Panc1 (cell line): ENCODE data around the gene NCOA3. TPM values are rescaled to one million over a fixed set of nuclear protein-coding genes. Genes with fewer than 3 reads are reported as not detected.
A peak's percentile ranks its signal among the peaks of the same experiment; 100 is the strongest.

Source experiments
- ATAC-seq: fragments of 200-7000 bp; cut with Tn5 transposase; 2 replicates; pipeline ENCODE4 v1.9.1; 2020; ENCODE audit warnings: mild to moderate bottlenecking, moderate library complexity
- BruUV-seq: library from RNA; stranded (reverse); fragments of 400-500 nt; replicated peaks from 2 replicates; lab custom pipeline; 2021; lab: Mats Ljungman, UMichigan
- CTCF ChIA-PET: fragments of 300-600 bp; sonication (Branson Sonifier 250); formaldehyde crosslinking; loops from one replicate; lab custom pipeline; 2022; ENCODE audit warnings: antibody characterized with exemption; lab: Charles Lee
- POLR2A ChIA-PET: fragments of 300-600 bp; sonication (Branson Sonifier 250); formaldehyde crosslinking; loops from one replicate; lab custom pipeline; 2022; ENCODE audit warnings: antibody characterized with exemption; lab: Charles Lee
- DNase-seq: peaks from one replicate; pipeline ENCODE4 v3.0.0-alpha.2; 2010; ENCODE audit warnings: low read depth, low spot score
- H3K27ac ChIP-seq: 2 replicates; pipeline ENCODE4 v1.5.1; 2011; ENCODE audit warnings: mild to moderate bottlenecking, low read length, inconsistent platforms
- H3K27me3 ChIP-seq: fragments of 200-500 bp; sonication (Bioruptor generic); 2 replicates; pipeline ENCODE4 v1.6.0; 2014; ENCODE audit warnings: low read length, inconsistent platforms; ENCODE audit not compliant: control insufficient read depth, insufficient read depth
- H3K36me3 ChIP-seq: fragments of 200-500 bp; sonication (Bioruptor generic); 2 replicates; pipeline ENCODE4 v1.5.1; 2014; ENCODE audit warnings: inconsistent platforms, mild to moderate bottlenecking, low read length, moderate library complexity; ENCODE audit not compliant: control insufficient read depth, insufficient read depth
- H3K4me1 ChIP-seq: 2 replicates; pipeline ENCODE4 v1.5.1; 2011; ENCODE audit warnings: inconsistent platforms, mild to moderate bottlenecking, low read length, moderate library complexity; ENCODE audit not compliant: control insufficient read depth, insufficient read depth
- H3K4me3 ChIP-seq, 2 experiments: 2 replicates each; pipeline ENCODE4 v1.5.1; 2011 to 2012; ENCODE audit warnings: low read depth in 2 of 2, low read length in 2 of 2, mild to moderate bottlenecking in 2 of 2, inconsistent platforms in 1 of 2, moderate library complexity in 1 of 2
- H3K9me3 ChIP-seq: fragments of 200-500 bp; sonication (Bioruptor generic); 2 replicates; pipeline ENCODE4 v1.5.1; 2014; ENCODE audit warnings: low read depth, mild to moderate bottlenecking, inconsistent platforms, low read length, moderate library complexity; ENCODE audit not compliant: control insufficient read depth, insufficient read depth
- POLR2AphosphoS5 ChIP-seq: IDR thresholded peaks from 2 replicates; pipeline ENCODE4 v1.6.1; 2012; ENCODE audit warnings: mild to moderate bottlenecking, low read depth, low read length, moderate library complexity
- SIN3A ChIP-seq: IDR thresholded peaks from 2 replicates; pipeline ENCODE4 v1.6.1; 2012; ENCODE audit warnings: low read depth, mild to moderate bottlenecking, low read length, moderate library complexity, borderline replicate concordance; ENCODE audit not compliant: insufficient read depth
- TCF7L2 ChIP-seq: IDR thresholded peaks from 2 replicates; pipeline ENCODE4 v1.6.1; 2011; ENCODE audit warnings: mild to moderate bottlenecking, low read depth, low read length, inconsistent platforms
- in situ Hi-C: cut with HindIII; loops from 2 replicates; pipeline ENCODE4 v1.10.0; 2016; ENCODE audit warnings: low sequenced_read_pairs, low pct_unique_long_range_greater_than_20kb
- intact Hi-C: fragments of 100-400 bp; cut with micrococcal nuclease; formaldehyde crosslinking; loops from one replicate; pipeline ENCODE4 v1.10.0; 2022; ENCODE audit not compliant: unreplicated experiment
- total RNA-seq: library from RNA; stranded (reverse); gene quantifications from one replicate; pipeline ENCODE4 v1.2.1, GENCODE V29; 2021; ENCODE audit not compliant: unreplicated experiment
- TF ChIP-seq, protein P1 (sequence below), 2 experiments: IDR thresholded peaks; 2 replicates each; pipeline ENCODE4 v1.6.1; 2011 to 2012; ENCODE audit warnings: low read depth in 2 of 2, control low read depth in 1 of 2, low read length in 1 of 2, mild to moderate bottlenecking in 1 of 2, moderate library complexity in 1 of 2; ENCODE audit not compliant: insufficient read depth in 1 of 2
- TF ChIP-seq, protein P2 (sequence below): fragments of 450-650 bp; IDR thresholded peaks from 2 replicates; pipeline ENCODE4 v1.5.1; 2017; ENCODE audit warnings: mild to moderate bottlenecking

The NCOA3 gene
- total RNA-seq, 1 experiment from 2014 or later: 47.7 TPM

DNA sequence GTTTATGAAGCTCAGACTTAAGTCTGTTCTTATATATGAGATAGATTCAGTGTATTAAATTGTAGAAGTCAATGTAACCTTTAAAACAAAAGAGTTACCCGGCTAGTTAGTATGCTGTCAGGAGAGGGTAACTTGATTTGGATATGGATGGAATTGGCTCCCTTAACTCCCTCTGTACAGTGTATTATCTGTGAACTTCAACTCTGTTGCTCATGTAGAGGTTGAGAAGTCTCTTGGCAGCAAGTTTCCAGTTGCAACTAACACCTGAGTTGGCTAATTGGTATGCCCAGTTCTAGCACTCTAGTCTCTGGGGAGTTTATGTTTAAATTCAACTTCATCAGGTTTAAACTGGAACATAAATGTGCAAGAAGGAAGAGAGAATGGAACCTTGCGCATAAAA, 111.0 kb downstream of the NCOA3 start:
- in situ Hi-C loops: no loop called here
- ATAC-seq (no peak), DNase-seq (no peak)
- intact Hi-C loops: no loop called here
- H3K4me3 ChIP-seq: no peak overlapping the region
- ChIA-PET POLR2A (interaction anchor here (0.6 kb wide), 2 partner anchors 194 to 361 kb away, joined by 4 to 6 read pairs; no protein-coding TSS in a partner anchor), CTCF (interaction anchor here (0.9 kb wide), 1 partner anchor 160 kb away, joined by 3 read pairs; no protein-coding TSS in a partner anchor)
- TF ChIP-seq TCF7L2 (no peak), SIN3A (no peak)
- TSS peak; percentile 6 for BruUV-seq
- no peaks in the 10 kb centered on the region for H3K36me3 ChIP-seq
- H3K4me1 ChIP-seq: peaks cover 5% of the 10 kb centered on the region; the same call in 1 of the 2 replicates
- no peak overlapping the region for H3K27ac ChIP-seq
- no peaks in the 10 kb centered on the region for H3K27me3 ChIP-seq
- H3K9me3 ChIP-seq: no peaks in the 10 kb centered on the region

DNA sequence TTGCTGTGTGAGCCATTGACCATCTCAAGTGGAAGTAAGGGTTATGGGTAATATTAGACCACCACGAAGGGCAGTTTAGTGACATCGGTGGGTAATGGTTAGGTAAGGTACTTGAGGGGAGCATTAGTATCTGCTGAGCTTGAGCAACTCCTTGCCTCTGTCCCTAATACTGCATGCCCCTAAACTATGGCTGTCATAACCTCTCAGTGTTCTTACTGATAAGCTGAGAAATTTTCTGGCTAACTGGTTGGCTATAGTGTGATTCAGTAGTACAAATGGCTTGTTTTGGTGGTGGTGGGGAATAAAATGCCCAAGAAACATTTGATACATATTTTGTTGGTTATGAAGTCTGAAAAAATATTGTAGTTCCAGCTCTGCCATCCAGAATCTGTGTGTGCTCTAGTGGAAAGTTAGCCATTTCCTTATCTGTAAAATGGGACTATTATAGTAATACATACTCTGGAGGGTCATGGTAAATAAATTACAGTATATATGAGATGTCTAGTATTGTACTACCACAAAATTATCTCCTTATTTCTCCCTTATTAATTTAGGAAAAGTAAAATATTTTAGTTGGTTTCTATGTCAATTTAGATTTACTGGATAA, 113.1 kb downstream of the NCOA3 start:
- Histone ChIP-seq H3K9me3 (no peaks in the 10 kb centered on the region), H3K4me1 (peaks cover 5% of the 10 kb centered on the region; the same call in 1 of the 2 replicates), H3K27ac (no peak overlapping the region), H3K4me3 (no peak overlapping the region), H3K27me3 (no peaks in the 10 kb centered on the region), H3K36me3 (no peaks in the 10 kb centered on the region)
- ChIA-PET CTCF (no interaction called here), POLR2A (interaction anchor here (0.6 kb wide), 1 partner anchor 106 kb away, joined by 4 read pairs; no protein-coding TSS in a partner anchor)
- no TSS peak for BruUV-seq
- no peak for TF ChIP-seq TCF7L2
- ATAC-seq (no peak), DNase-seq (no peak)
- intact Hi-C loops (no loop called here), in situ Hi-C loops (no loop called here)

DNA sequence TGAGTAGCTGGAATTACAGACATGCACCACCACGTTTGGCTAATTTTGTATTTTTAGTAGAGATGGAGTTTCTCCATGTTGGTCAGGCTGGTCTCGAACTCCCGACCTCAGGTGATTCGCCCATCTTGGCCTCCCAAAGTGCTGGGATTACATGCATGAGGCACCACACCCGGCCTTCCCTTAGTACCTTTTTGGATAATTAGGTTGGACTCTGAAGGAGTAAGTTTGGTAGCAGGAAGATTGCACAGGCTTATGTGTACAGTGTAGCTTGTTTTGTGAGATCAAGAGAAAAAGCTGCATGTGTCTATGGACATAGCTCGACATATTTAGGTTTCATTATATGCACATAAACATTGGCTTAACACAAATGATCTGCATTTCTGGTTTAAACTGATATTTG, 116.8 kb downstream of the NCOA3 start:
- no peak for TF ChIP-seq POLR2AphosphoS5
- no peak for TF ChIP-seq SIN3A
- TF ChIP-seq TCF7L2: no peak
- TF ChIP-seq, protein P1, sequence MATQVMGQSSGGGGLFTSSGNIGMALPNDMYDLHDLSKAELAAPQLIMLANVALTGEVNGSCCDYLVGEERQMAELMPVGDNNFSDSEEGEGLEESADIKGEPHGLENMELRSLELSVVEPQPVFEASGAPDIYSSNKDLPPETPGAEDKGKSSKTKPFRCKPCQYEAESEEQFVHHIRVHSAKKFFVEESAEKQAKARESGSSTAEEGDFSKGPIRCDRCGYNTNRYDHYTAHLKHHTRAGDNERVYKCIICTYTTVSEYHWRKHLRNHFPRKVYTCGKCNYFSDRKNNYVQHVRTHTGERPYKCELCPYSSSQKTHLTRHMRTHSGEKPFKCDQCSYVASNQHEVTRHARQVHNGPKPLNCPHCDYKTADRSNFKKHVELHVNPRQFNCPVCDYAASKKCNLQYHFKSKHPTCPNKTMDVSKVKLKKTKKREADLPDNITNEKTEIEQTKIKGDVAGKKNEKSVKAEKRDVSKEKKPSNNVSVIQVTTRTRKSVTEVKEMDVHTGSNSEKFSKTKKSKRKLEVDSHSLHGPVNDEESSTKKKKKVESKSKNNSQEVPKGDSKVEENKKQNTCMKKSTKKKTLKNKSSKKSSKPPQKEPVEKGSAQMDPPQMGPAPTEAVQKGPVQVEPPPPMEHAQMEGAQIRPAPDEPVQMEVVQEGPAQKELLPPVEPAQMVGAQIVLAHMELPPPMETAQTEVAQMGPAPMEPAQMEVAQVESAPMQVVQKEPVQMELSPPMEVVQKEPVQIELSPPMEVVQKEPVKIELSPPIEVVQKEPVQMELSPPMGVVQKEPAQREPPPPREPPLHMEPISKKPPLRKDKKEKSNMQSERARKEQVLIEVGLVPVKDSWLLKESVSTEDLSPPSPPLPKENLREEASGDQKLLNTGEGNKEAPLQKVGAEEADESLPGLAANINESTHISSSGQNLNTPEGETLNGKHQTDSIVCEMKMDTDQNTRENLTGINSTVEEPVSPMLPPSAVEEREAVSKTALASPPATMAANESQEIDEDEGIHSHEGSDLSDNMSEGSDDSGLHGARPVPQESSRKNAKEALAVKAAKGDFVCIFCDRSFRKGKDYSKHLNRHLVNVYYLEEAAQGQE (IDR thresholded peaks at IDR 0.05; ENCODE audit: insufficient read depth in 1 of 2, low read depth in 2 of 2, low read length in 1 of 2): no peak
- TF ChIP-seq, protein P2, sequence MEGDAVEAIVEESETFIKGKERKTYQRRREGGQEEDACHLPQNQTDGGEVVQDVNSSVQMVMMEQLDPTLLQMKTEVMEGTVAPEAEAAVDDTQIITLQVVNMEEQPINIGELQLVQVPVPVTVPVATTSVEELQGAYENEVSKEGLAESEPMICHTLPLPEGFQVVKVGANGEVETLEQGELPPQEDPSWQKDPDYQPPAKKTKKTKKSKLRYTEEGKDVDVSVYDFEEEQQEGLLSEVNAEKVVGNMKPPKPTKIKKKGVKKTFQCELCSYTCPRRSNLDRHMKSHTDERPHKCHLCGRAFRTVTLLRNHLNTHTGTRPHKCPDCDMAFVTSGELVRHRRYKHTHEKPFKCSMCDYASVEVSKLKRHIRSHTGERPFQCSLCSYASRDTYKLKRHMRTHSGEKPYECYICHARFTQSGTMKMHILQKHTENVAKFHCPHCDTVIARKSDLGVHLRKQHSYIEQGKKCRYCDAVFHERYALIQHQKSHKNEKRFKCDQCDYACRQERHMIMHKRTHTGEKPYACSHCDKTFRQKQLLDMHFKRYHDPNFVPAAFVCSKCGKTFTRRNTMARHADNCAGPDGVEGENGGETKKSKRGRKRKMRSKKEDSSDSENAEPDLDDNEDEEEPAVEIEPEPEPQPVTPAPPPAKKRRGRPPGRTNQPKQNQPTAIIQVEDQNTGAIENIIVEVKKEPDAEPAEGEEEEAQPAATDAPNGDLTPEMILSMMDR: no peak
- ChIA-PET POLR2A (no interaction called here), CTCF (interaction anchor here (0.9 kb wide), 1 partner anchor 235 kb away, joined by 3 read pairs; no protein-coding TSS in a partner anchor)
- in situ Hi-C loops (no loop called here), intact Hi-C loops (no loop called here)
- no peaks in the 10 kb centered on the region for H3K9me3 ChIP-seq
- peaks cover 10% of the 10 kb centered on the region; the same call in 1 of the 2 replicates for H3K4me1 ChIP-seq
- H3K27me3 ChIP-seq: no peaks in the 10 kb centered on the region
- DNase-seq: no peak
- ATAC-seq: no peak
- H3K27ac ChIP-seq: no peak overlapping the region
- no TSS peak for BruUV-seq
- H3K36me3 ChIP-seq: no peaks in the 10 kb centered on the region
- H3K4me3 ChIP-seq: no peak overlapping the region
